Ovary (tissue), 9 donors: ENCODE measurements around the gene AOPEP. TPM values are rescaled to one million over a fixed set of nuclear protein-coding genes. Genes with fewer than 3 reads are reported as not detected.

Experiments used
- DNase-seq, 5 donors: peaks; one replicate each; pipeline ENCODE4 v3.0.0-alpha.2; 2019 to 2020
- H3K27ac ChIP-seq, 2 donors: fragments of 200-600 bp; one replicate each; pipeline versions ENCODE4 v1.5.1 to v1.8.0; 2019 to 2022
- H3K27me3 ChIP-seq: fragments of 200-600 bp; one replicate; pipeline ENCODE4 v1.8.0; 2022
- H3K36me3 ChIP-seq: fragments of 200-600 bp; sonication (generic); one replicate; pipeline ENCODE4 v1.5.1; 2019
- H3K4me1 ChIP-seq: one replicate; pipeline ENCODE4 v1.8.1; 2013; ENCODE audit warnings: mild to moderate bottlenecking, moderate library complexity; ENCODE audit not compliant: insufficient read depth
- H3K4me3 ChIP-seq: fragments of 200-600 bp; sonication (generic); one replicate; pipeline ENCODE4 v1.5.1; 2017
- H3K9me3 ChIP-seq, 2 donors: fragments of 200-600 bp in 1 of 2; sonication (generic) in 1 of 2; one replicate each; pipeline versions ENCODE4 v1.5.1 to v1.8.1; 2013 to 2019; ENCODE audit warnings: mild to moderate bottlenecking in 1 of 2, moderate library complexity in 1 of 2
- EP300 ChIP-seq: sonication (generic); formaldehyde crosslinking; IDR thresholded peaks from one replicate; pipeline ENCODE4 v1.6.1; 2017; ENCODE audit warnings: antibody characterized with exemption
- POLR2A ChIP-seq: fragments of 450-650 bp; IDR thresholded peaks from one replicate; pipeline ENCODE4 v1.6.1; 2017; ENCODE audit warnings: antibody characterized with exemption, mild to moderate bottlenecking, moderate library complexity
- WGBS, 3 donors: extraction: QIAGEN DNeasy Blood & Tissue Kit in 1 of 3; methylation state at CpG; one replicate each; pipeline versions ENCODE4 v1.1.5 to v1.1.7; 2013 to 2017; 5-methylcytosine and 5-hydroxymethylcytosine counted together
- intact Hi-C, 4 donors: fragments of 100-400 bp; cut with DNase I; formaldehyde crosslinking; loops; one replicate each; pipeline versions ENCODE4 v1.11.0 to v1.15.1; 2022 to 2023
- polyA plus RNA-seq, 2 donors: library from polyadenylated mRNA; stranded (reverse); fragments of 200-250 nt in 1 of 2; fragments of 350-450 nt in 1 of 2; fragmentation: Illumina TruSeq in 1 of 2; extraction: RNeasy Lipid Tissue Mini Kit (QIAGEN cat#74804) in 1 of 2; gene quantifications; one replicate each; pipeline ENCODE4 v1.2.3, GENCODE V29; 2013 to 2014
- total RNA-seq, 7 donors: library from RNA; depleted of rRNA in 2 of 7; stranded (reverse); fragments of >200 nt in 2 of 7; fragmentation: NEBNext Ultra II Directional in 3 of 7; extraction: Animal tissue kit (Norgen Biotek cat#: 25700) in 3 of 7; gene quantifications; one replicate each; pipeline versions ENCODE4 v1.1.0 to v1.2.4, GENCODE V29; 2016 to 2023
- TF ChIP-seq, protein P1 (sequence below), 3 donors: fragments of 450-650 bp in 2 of 3; fragments of 200-600 bp in 1 of 3; IDR thresholded peaks; one replicate each; pipeline versions ENCODE4 v1.5.1 to v1.8.0; 2016 to 2022; ENCODE audit warnings: antibody characterized with exemption in 3 of 3, mild to moderate bottlenecking in 1 of 3
- donor health status: DM: no; HTN: no; CAD: no; lungs with moderate emphysema.
- donor health status: DM: no; HTN: no; CAD: no.
- donor health status: Bipolar disorder and iron deficiency.
- donor health status: DM: yes; HTN: yes; CAD: no.
- donor health status: DM: no; HTN: no; CAD: no.
- donor health status: DM: yes; HTN: yes; CAD: no.

Gene AOPEP
- total and polyA plus RNA-seq, 9 donors = 40.0 to 141 (median 82.1) TPM

DNA sequence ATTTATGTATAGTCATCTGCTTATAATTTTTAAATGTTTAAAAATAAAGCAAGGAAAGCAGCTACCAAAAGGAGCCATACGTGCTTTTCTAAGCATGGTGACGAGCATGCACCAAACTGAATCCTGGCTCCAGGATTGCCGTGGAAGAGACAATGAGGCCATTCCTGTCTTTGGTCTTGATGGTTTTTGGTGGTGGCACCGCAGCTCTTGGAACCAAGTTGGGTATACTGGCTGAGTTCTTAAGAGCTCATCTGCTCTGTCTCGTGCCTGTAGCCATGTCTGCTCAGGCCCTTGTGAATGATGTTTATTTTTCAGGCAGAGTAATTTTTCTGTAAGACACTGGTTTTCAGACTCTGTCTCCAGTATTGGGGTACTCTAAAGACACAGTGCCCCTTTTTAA, 345.0 kb downstream of the AOPEP start:
- Histone ChIP-seq H3K9me3 (no peaks in the 10 kb centered on the region), H3K4me3 (no peak overlapping the region), H3K27me3 (no peaks in the 10 kb centered on the region), H3K36me3 (no peaks in the 10 kb centered on the region), H3K27ac (no peak overlapping the region), H3K4me1 (peaks cover 17% of the 10 kb centered on the region)
- TF ChIP-seq POLR2A (no peak), EP300 (no peak)
- TF ChIP-seq, protein P1, sequence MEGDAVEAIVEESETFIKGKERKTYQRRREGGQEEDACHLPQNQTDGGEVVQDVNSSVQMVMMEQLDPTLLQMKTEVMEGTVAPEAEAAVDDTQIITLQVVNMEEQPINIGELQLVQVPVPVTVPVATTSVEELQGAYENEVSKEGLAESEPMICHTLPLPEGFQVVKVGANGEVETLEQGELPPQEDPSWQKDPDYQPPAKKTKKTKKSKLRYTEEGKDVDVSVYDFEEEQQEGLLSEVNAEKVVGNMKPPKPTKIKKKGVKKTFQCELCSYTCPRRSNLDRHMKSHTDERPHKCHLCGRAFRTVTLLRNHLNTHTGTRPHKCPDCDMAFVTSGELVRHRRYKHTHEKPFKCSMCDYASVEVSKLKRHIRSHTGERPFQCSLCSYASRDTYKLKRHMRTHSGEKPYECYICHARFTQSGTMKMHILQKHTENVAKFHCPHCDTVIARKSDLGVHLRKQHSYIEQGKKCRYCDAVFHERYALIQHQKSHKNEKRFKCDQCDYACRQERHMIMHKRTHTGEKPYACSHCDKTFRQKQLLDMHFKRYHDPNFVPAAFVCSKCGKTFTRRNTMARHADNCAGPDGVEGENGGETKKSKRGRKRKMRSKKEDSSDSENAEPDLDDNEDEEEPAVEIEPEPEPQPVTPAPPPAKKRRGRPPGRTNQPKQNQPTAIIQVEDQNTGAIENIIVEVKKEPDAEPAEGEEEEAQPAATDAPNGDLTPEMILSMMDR (IDR thresholded peaks at IDR 0.05) = no peak
- no peak for DNase-seq
- 89 to 93% (median 91%) methylated on average over 5 of the region's 5 CpGs for WGBS, 3 donors
- intact Hi-C loops = no loop called here

DNA sequence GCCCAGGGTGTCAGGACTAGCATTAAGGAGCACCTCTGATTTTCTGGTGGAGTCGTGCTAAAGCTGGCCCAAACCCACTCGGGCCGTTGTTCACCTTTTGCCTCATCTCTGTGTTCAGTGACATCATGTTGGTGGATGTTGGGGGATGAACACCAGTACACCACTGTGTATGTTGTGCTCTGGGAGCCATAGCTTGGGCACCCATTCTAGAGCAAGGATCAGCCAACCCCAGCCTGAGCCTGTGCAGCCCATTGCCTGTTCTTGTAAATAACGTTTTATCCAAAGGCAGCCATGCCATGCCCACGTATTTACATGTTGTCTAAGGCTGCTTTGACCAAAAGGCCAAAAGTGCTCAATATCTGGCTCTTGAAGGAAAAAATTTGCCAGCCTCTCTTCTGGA, 345.4 kb downstream of the AOPEP start:
- no peaks in the 10 kb centered on the region for H3K27me3 ChIP-seq
- no peak for DNase-seq
- 75 to 86% (median 83%) methylated on average over 5 of the region's 5 CpGs for WGBS, 3 donors
- intact Hi-C loops = no loop called here
- H3K4me1 ChIP-seq = peaks cover 17% of the 10 kb centered on the region
- H3K9me3 ChIP-seq = no peaks in the 10 kb centered on the region
- H3K4me3 ChIP-seq = no peak overlapping the region
- no peaks in the 10 kb centered on the region for H3K36me3 ChIP-seq
- TF ChIP-seq, protein P1 (IDR thresholded peaks at IDR 0.05) = no peak
- no peak overlapping the region for H3K27ac ChIP-seq

DNA sequence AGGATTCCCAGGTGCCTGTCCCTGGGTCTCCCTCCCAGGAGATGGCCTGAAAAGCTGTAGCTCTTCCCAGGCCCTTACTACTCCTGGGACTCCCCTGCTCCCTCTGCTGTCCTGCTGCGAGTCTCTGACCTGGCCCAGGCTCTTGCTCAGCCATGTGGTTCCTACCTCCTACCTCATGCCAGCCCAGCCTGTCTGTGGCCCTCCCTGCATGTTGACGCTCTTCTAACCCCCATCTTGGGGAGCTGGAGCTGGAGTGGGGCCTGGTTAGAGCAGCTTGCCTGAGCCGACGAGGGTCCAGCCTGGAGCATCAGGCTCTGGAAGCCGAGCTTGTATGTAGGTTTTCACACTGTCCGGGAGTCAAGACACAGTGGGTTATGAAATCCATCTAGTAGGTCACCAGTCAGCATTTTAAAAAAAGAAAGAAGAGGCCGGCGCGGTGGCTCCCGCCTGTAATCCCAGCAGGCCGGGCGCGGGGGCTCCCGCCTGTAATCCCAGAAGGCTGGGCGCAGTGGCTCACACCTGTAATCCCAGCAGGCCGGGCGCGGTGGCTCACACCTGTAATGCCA, 346.6 kb downstream of the AOPEP start:
- no peaks in the 10 kb centered on the region for H3K9me3 ChIP-seq
- peaks cover 14% of the 10 kb centered on the region for H3K4me1 ChIP-seq
- WGBS, 3 donors = 91 to 98% (median 91%) methylated on average over 18 of the region's 18 CpGs
- H3K27me3 ChIP-seq = no peaks in the 10 kb centered on the region
- TF ChIP-seq POLR2A = no peak
- no peak for TF ChIP-seq EP300
- H3K36me3 ChIP-seq = no peaks in the 10 kb centered on the region
- H3K27ac ChIP-seq = no peak overlapping the region
- no peak overlapping the region for H3K4me3 ChIP-seq
- no peak for DNase-seq
- intact Hi-C loops = no loop called here

GRCh38 chr9:95073918-95074317, 347.4 kb downstream of the AOPEP start:
- Histone ChIP-seq H3K4me1 (peaks cover 19% of the 10 kb centered on the region), H3K4me3 (no peak overlapping the region), H3K36me3 (no peaks in the 10 kb centered on the region), H3K27me3 (no peaks in the 10 kb centered on the region), H3K9me3 (no peaks in the 10 kb centered on the region), H3K27ac (no peak overlapping the region)
- intact Hi-C loops = no loop called here
- WGBS, 3 donors = 89 to 93% (median 90%) methylated on average over 5 of the region's 5 CpGs
- TF ChIP-seq, protein P1 (IDR thresholded peaks at IDR 0.05) = no peak
- no peak for TF ChIP-seq EP300
- TF ChIP-seq POLR2A = no peak
- DNase-seq = no peak

- TF ChIP-seq EP300 (no peak), POLR2A (no peak)
- TF ChIP-seq, protein P1 (IDR thresholded peaks at IDR 0.05) = no peak
- H3K4me3 ChIP-seq = no peak overlapping the region
- H3K27me3 ChIP-seq = no peaks in the 10 kb centered on the region
- WGBS, 3 donors = 85 to 93% (median 87%) methylated on average over 9 of the region's 9 CpGs
- H3K27ac ChIP-seq = no peak overlapping the region
- no peaks in the 10 kb centered on the region for H3K36me3 ChIP-seq
- H3K4me1 ChIP-seq = peaks cover 22% of the 10 kb centered on the region
- intact Hi-C loops = no loop called here
- no peak for DNase-seq
- H3K9me3 ChIP-seq = no peaks in the 10 kb centered on the region
Measured at GRCh38 chr9:95074632-95075031, 348.1 kb downstream of the AOPEP start.
